Activated CD8-positive, alpha-beta memory T cell treated with anti-CD3 and anti-CD28 coated beads, Interleukin-2, amount 50 U/mL, for 24 hours (primary cell): ENCODE measurements around the gene CTDSPL.
A peak's percentile ranks its signal among the peaks of the same experiment; 100 is the strongest.

Source experiments
- DNase-seq: peaks from one replicate; pipeline ENCODE4 v3.0.0-alpha.2; 2020; ENCODE audit errors: extremely low read depth

Gene CTDSPL

DNA sequence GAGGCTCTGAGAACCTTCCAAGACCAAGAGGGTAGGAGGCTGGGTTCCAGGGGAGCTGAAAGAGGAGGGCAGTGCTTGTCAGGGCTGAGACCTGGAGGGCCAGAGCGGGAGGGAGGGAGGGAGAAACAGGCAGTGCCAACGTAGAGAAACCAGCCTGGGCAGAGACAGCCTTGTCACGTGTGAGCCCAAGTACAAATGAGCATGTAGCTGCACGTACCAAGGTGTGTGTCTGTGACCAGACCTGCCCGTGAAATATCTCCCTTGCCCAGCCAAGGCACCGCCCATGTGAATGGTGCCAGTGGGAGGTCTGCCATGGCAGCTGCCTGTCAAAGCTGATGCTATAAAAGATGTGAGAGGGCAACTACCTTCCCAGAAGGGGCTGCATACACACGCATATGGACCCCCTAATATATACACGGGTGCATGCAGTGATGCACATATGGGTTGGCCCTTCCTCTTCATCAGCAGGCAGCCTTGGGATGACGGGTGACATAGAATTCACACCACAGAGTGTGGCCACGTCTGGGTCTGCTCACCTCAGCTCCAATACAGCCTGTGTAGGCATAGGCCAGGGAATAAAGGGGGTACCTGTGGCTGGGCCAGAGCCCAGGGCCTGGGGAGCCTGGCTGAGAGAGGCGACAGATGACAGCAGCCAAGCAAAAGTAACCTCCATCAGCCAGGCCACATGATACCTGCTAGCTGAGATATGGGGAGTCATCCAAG is 7.8 kb upstream of the CTDSPL start:
- no peak for DNase-seq

DNA sequence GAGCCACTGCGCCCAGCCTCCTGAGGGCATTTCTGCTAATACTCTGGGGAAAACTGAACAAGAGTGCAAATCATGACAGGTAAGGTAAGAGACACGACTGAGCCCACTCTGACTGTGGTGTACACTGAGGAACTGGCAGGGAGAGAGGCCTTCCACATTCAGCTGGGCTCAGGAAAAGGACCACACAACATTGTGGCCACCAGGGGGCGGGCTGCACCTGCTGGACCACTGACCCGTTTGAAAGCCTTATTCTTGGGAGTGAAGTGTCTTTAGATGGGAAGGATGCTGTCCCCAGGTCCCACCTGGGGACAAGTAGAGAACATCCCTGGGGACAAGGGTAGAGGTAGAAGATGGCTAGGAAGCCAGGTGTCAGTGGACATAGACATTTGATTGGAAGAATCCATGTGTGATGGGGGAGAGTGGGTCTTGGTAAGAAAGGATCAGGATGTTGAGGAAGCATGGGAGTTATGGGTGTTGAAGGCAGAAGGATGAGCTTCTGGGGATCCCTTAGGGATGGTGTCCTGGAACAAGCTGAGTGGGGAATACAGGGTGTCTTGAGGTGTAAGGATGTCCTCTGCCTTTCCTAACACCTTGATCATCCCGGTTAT is 6.2 kb upstream of the CTDSPL start:
- DNase-seq = peak; percentile 44

DNA sequence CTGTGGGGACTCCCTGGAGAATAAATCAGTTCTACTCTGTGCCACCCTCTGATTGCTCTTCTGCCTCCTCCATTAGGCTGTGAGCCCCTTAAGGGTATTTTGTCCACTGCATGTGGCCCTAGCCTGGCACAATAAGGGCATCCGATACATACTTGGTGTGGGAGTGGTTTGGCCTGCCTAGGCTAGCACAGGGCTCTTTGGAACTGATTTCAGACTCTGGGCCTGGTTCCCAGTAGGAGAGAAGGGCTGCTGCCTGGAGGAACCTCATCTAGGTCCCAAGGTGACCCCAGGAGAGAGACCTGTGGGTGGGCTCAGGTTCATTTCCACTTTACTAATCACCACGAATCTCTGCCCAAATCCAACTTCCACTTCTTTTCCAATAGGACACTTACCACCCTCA is 5.3 kb upstream of the CTDSPL start:
- no peak for DNase-seq

DNA sequence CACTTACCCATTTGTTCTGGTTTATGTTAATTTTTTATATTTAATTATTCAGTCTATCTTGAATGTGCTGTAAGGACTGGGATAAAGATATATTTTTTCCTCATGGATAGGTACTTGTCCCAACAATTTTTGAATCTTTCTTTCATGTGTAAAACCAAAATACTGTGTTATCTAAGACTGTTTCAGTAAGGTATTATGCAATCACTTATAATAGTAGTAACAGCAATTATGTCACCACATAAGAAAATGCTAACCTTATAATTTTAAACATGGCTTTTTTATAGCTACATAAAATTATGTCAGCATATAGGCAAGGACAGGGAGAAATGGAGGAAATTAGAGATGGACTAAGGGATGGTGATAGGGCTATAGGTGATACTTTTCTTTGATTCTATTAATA is 2.9 kb upstream of the CTDSPL start:
- no peak for DNase-seq

DNA sequence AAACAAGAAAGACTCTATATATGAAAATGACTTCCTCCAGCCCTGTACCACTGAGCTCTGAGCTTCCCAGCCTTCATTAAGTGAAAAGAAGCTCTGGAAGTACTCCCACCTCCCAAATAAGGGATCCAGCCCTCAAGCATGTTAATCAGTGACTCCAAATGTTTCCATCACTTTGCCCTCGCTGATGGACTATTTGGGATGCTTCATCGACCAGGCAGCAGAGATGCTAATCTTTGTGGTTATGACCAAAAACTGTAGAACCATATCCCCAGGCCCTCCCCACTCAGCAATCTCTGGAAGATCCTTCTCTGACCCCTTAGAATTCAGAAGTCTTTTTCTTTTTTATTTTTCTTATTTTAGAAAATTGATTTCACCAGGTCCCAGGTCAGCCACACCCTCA is 2.3 kb upstream of the CTDSPL start:
- no peak for DNase-seq

DNA sequence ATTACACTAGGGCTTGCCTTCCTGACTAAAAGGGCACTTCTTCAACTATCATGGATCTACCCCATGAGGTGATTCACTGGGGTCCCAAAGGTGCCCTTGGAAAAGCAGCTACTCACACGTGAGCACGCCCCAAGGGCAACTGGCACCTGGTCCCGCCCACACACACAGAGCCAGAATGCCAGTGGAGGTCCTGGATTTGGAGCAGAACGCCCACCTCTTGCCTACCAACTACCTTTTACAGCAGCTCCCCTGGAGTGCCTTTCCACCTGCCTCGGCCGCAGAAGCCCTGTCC is 1.8 kb upstream of the CTDSPL start:
- no peak for DNase-seq

DNA sequence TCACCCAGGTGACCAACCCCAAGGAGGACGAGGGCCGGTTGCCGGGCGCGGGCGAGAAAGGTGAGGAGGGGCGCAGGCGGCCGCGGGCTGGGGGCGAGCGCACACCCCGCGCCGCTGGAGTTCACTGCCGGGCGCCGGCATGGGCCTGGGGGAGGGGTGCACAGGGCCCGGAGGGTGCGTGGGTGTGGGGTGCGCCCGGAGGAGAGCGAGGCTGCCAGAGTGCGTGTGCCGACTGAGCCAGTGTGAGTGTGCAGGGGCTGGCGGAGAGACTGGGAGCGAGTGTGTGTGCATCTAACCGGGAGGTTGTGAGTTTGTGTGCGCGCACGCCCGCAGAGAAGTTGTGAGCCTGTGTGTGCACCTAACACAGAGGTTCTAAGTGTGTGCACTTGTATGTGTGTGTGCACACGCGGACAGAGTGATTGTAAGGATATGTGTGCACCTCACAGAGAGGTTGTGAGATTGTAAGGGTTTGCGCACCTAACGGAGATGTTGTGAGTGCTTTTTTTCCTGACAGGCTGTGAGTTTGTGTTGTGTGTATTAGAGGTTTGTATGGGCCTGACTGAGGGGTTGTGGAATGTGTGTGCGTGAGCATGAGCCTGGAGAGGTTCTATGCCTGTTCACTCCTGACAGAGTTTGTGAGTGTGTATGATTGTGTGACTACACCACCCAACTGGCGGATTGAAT is 681 bp downstream of the CTDSPL start:
- no peak for DNase-seq

DNA sequence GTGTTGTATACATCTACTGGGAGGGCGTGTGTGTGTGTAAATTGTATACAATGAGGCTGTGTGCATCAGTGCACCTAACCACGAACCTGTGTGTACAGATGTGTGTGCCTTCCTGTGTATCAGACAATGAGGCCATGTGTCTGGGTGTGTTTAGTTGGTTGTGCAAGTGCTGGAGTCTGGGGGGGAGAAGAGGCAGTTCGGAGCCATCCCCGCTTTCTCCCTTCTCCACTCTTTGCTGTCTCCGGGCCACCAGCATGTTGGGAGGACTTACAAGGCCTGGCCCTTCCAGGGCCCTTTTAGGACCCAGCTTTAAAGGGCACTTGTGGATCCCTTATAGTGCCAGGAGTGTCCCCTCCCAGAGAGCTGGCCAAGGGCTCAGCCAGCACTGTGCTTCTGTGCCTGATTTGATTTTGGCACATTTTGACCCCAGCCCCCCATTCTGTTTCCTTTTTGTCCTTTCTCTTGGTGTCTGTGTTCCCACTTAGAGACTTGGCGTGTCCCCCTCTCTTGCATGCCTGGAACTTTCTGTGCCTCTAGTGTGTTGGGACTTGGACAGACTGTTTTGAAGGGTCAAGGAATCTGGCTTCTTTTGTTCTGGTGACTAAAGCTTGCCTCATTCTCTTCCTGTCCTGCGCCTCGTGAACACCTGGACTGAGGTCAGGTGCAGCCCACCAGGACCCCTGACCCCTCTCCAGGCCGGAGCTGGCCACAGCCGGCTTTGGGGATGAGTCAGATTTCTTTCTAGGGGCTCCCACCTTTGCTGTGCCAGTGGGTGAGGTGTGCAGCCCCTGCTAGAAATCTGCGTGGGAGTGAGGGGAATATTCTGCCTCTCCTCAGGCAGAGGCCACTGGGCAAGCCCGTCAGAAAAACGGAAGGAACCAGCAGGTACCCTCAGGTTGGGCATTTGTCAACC is 1.5 kb downstream of the CTDSPL start:
- no peak for DNase-seq

DNA sequence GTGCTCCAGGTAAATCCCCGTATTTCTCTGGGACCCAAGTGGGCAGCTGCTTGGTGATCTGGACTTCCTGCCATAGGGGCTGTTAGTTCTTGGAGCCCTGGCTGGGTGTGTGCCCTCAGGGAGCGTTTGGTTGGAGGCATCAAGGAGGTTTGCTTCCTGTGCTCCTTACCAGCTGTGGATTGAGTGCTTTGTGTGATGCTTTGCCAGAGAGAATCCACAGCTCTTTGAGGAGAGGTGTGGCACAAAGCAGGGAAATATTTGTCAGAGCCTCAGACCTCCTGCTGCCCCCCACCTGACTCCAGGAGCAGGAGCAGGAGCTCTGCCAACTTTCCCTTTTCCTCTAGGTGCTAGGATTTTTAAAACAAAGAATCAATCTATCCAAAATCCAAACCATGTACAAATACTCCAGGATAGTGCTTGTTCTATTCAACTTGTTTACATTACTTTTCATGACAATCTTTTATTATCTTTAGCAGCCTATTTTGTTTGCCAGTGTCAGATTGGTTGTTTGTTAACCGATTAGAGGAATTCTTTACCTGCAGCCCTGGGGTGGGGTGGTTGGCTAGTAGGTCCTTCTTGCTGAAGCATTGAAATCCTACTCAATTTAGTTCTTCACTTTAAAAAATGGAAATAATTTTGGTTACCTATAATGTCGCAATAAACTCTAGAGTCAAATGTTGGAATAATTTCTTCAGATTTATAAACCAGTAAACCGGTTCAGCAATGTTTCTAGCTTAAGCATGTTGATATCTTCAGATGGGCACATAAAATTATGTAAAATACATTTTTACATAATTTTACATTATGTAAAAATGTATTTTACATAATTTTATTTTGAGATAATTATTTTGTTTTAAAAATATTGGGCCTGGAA is 2.5 kb downstream of the CTDSPL start:
- DNase-seq = no peak

DNA sequence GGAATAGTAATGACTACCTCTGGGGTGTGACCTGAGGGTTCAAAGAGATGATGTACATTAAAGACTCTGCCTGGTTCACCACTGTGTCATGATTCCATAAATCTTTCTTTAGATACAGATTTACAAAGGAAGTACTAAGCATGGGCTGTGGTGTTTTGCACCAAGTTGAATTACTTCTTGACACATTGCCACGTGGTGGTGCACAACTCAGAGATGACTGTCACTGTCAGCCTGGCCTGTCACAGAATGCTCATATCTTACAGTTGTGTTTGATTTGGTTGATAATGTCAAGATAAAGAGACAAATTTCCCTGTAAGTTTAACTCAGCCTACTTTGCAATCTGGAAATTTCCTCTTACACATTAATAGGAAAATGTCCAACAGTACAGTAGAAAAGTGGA is 3.2 kb downstream of the CTDSPL start:
- DNase-seq = no peak

DNA sequence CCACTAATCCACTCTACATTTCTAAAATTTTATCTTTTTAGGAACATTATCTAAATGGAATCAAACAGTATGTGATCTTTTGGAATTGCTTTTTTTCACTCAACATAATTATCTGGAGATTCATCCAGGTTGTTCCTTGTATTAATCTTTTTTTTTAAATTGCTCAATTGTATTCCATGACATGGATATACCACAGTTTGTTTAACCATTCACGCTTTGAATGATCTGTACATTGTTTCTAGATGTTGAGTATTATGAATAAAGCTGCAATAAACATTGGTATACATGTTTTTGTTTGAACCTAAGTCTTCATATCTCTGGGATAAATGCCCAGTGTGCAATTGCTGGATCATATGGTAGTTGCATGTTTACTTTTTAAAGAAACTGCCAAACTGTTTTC is 5.5 kb downstream of the CTDSPL start:
- DNase-seq = no peak

DNA sequence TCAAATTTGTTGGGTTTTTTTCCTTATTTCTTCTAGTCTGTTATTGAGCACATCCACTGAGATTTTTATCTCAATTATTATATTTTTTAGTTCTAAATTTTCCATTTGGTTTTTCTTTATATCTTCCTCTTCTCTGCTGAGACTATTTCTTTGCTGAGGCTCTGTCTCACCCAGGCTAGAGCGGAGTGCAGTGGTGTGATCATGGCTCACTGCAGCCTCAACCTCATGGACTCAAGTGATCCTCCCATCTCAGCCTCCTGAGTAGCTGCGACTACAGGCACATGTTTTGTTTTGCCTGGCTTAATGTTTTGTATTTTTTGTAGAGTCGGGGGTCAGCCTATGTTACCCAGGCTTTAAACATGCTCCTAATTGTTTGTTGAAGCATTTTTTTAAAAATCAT is 10.2 kb downstream of the CTDSPL start:
- no peak for DNase-seq

DNA sequence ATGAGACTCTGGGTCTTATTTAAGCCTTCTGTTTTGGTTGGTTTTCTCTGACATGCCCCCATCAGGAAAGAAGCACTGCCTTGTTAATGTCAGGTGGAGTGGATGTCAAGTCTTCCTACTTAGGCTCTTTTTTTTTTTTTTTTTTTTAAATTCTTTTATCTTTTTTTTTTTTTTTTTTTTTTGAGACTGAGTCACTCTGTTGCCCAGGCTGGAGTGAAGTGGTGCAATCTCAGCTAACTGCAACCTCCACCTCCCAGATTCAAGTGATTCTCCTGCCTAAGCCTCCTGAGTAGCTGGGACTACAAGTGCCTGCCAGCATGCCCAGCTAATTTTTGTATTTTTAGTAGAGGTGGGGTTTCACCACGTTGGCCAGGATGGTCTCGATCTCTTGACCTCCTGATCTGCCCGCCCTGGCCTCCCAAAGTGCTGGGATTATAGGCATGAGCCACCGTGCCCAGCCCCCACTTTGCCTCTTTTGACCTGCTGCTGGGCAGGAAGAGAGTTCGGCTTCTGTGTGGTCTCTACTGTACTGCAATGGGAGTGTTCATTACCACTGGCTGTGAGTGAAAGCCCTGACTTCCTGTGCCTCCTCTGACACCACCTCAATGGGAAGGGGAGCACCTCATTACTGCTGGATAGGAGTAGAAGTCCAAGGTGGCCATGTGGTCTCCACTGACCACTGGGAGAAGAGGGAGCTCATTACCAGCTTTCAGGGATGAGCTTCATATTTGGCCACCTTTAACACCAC is 10.9 kb downstream of the CTDSPL start:
- DNase-seq = no peak

DNA sequence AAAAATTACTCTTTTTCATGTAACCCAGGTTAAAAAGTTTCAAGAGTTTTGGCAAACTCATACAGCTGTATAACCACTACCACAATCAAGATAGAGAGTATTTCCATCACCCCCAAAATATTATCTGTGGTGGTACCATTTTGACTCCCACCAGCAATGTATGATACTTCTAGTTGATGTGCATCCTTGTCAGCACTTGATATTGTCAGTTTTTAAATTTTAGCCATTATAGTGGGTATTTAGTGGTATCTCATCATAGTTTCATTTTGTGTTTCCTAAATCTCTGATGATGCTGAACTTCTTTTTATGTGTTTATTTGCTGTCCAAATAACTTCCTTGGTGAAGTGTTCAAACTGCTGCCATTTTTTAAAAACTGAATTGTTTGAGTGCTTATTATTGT is 14.6 kb downstream of the CTDSPL start:
- DNase-seq = no peak

DNA sequence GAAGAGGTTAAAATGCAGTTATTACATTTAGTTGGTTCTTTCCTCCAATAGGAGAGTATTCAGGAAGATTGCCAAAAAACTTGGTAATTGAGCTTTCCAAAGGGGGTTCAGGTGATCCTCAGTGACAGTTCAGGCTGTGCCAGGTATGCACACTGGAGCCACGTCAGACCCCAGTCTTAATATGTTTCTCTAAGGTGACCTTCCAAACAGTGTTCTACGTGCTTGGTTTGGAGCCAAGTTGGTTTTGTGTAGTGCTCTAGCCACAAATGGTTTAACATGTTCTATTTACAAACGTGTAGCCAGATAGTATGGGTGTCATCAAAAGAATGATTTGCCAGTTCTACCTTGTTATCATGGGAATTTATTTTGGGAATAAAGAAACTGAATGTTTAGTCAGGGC is 21.0 kb downstream of the CTDSPL start:
- DNase-seq = no peak

DNA sequence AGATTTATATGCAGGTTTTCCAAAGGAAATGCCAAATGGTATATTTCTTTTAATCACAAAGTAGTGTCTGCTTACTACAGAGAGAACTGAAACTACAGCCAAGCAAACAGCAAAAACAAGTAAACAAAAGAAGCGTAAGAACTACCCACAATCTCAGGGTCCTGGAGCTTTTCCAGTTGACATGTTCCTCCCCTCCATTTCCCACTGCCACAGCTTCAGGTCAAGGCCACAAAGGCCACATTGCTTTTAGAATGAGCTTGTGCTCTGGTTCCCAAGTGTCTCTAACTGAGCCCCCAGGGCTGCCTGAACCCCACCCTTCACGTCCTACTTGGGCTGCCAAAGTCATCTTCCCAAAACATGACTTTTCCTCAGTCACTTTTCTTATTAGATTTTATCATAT is 24.1 kb downstream of the CTDSPL start:
- DNase-seq = no peak

DNA sequence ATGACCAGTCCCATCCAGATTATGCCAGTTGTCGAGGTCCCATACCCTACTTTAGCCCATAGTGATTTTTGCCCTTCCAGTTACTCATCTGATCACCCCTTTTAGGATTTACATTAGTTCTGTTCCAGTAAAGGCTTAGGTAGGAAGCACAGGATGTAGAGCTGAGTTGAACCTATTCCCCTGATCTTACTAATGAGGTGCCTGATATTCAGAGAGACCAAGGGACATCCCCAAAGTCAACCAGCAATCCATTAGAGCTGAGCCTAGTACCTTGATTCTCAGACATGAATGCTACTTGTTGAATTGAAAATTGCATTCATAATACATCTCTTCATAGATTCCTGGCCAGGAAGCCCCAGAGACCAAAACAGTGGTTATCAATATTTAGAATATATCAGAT is 24.7 kb downstream of the CTDSPL start:
- DNase-seq = no peak

DNA sequence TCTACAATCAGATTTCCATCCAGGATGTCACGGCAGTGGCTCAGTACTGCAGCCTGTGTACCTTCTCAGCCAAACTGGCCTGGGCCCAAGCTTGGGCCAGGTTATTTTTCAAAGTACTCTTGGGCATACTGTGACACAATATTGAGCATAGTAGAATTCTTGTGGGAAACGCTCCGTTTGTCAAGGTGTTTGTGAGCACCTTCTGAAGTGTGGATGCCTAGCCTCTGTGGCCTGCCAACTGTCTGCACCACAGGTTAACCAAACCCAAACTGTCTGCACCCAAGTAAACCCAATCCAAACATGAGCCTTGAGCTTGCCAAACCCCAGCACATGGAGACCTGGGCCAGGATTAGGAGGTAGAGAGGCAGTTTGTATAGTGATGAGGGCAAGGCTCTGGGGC is 25.4 kb downstream of the CTDSPL start:
- no peak for DNase-seq

DNA sequence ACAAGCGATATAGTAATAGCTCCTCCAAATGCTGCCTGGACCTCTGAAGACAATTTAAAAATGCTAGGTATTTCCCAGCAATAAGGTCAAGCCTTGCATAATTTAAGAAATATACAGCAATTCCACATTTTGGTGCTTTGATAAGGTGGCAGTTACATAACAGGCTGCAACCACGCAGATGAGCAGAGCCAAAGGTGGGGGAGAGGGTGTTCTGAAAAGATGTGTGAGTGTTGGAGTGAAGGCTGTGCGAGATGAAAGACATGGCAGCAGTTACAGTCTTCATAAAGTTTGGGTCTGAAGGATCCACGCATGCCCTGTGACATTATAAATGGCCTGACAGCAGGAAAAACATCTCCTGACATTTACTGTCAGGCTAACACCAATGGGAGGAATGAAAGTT is 26.1 kb downstream of the CTDSPL start:
- DNase-seq = no peak

DNA sequence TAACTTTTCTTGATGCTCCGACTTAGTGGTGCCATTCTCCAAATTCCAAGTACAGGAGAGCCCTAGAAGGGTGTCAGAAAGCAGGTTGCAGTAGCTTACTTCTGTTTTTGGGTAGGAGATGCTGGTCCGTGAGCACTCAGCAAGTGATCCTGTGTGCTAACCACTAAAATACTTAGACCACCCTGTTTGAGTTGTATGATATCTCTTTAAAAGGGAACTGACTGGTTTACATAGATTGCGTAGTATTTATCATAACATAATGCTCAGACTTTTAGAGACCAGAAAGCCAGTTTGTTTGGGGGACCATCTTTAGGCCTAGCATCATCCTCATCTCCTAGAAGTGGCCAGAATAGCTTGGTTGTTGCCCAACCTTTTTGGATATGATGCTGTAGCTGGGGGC is 26.7 kb downstream of the CTDSPL start:
- DNase-seq = no peak

DNA sequence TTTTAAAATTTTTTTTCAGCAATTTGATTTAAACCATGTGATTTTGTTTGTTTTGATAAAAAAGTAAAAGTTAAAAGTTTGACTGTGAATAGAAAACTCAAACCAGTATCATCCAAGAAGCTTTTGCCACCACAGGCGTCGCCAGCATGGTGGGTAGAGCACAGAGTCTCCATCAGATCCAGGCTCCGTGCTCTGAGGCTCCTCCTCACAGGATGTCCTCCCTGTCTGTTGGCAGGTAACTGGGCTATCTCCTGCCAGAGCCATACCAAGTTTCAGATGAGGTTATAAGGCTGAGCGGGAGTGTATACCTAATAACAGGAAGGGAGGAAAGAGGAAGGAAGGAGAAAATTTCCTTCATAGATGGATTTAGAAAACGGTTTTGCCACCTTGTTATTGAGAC is 28.8 kb downstream of the CTDSPL start:
- no peak for DNase-seq
